OCI-LY1 (cell line): ENCODE data around the gene OR1I1.

Experiments
- EZH2 ChIP-seq: fragments of 200-600 bp; sonication (generic), shearing (Covaris generic); IDR thresholded peaks from 2 replicates; pipeline ENCODE4 v1.8.0; 2017; ENCODE audit warnings: borderline replicate concordance, mixed run types, mild to moderate bottlenecking, antibody characterized with exemption, low read length, moderate library complexity, mixed read lengths
- TF ChIP-seq, protein P1 (sequence below): fragments of 200-600 bp; sonication (generic), shearing (Covaris generic); IDR thresholded peaks from 2 replicates; pipeline ENCODE4 v1.5.1; 2017; ENCODE audit warnings: mild to moderate bottlenecking, antibody characterized with exemption, low read length, moderate library complexity, mixed read lengths

DNA sequence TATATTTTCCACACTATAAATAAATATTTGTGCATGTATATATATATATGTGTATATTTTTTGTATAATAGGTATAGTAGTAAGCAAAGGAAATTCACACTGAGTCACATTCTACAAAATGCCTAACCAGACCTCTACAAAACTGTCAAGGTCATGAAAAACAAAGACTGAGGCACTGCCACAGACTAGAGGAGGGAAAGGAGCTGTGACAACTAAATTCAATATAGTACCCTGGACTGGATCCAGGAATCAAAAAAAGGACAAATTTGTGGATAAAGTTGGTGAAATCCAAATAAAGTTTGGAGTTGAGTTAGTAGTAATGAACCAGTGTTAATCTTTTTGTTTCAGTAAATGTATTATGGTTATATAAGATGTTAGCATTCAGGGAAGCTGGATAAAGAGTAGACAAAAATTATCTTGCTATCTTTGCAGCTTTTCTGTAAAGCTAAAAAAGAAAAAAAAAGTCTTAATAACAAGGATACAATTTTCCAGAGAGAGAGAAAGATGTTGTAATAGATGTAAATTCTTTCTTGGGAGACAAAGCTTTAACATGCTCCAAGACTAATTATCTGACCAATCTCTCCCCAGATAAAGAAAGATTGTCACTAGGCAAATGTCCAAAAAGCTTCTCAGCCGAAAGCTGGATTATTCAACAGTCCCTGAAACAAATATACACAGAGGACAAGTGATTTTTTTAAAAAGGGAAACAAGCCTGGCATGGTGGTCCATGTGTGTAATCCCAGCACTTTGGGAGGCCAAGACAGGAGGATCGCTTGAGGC, 44.3 kb downstream of the OR1I1 start:
- TF ChIP-seq, protein P1, sequence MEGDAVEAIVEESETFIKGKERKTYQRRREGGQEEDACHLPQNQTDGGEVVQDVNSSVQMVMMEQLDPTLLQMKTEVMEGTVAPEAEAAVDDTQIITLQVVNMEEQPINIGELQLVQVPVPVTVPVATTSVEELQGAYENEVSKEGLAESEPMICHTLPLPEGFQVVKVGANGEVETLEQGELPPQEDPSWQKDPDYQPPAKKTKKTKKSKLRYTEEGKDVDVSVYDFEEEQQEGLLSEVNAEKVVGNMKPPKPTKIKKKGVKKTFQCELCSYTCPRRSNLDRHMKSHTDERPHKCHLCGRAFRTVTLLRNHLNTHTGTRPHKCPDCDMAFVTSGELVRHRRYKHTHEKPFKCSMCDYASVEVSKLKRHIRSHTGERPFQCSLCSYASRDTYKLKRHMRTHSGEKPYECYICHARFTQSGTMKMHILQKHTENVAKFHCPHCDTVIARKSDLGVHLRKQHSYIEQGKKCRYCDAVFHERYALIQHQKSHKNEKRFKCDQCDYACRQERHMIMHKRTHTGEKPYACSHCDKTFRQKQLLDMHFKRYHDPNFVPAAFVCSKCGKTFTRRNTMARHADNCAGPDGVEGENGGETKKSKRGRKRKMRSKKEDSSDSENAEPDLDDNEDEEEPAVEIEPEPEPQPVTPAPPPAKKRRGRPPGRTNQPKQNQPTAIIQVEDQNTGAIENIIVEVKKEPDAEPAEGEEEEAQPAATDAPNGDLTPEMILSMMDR: no peak
- no peak for TF ChIP-seq EZH2
